ENCODE results near the gene MYO1H.

MYO1H gene

DNA sequence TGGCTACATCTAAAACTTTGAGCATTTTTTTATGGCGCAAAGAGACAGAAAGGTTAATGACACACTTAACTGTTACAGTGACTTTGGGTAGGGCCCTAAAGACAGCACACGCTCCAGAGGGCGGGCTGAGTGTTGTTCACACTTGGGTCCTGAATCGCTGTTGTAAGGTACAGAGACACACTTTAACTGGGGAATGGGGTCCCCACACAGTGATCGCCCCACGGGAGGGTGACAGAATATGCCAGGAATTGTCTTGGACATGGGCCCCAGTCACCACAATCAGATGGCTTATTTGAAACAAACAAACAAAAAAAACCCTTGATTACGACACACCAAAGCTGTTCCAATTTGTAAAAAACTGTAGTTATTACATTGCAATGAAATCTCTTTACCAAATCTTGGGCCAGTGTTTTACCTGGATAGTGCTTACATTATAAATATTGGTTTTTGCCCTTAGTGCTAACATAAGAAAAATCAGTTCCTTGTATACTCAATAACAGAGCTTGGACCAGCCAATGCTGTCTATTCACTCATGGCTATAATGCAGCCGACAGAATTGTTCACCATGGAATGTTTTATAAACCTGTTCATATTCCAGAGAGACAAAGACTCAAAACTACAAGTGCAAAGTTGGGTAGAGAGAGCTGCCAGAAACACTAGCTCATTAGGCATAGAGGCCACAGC, 101.1 kb downstream of the MYO1H start:
- TF ChIP-seq, protein P1, sequence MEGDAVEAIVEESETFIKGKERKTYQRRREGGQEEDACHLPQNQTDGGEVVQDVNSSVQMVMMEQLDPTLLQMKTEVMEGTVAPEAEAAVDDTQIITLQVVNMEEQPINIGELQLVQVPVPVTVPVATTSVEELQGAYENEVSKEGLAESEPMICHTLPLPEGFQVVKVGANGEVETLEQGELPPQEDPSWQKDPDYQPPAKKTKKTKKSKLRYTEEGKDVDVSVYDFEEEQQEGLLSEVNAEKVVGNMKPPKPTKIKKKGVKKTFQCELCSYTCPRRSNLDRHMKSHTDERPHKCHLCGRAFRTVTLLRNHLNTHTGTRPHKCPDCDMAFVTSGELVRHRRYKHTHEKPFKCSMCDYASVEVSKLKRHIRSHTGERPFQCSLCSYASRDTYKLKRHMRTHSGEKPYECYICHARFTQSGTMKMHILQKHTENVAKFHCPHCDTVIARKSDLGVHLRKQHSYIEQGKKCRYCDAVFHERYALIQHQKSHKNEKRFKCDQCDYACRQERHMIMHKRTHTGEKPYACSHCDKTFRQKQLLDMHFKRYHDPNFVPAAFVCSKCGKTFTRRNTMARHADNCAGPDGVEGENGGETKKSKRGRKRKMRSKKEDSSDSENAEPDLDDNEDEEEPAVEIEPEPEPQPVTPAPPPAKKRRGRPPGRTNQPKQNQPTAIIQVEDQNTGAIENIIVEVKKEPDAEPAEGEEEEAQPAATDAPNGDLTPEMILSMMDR (conservative IDR thresholded peaks at IDR 0.05; ENCODE audit: low read depth, low read length): no peak
- H3K4me3 ChIP-seq (ENCODE audit: low read depth, low read length): no peak overlapping the region

DNA sequence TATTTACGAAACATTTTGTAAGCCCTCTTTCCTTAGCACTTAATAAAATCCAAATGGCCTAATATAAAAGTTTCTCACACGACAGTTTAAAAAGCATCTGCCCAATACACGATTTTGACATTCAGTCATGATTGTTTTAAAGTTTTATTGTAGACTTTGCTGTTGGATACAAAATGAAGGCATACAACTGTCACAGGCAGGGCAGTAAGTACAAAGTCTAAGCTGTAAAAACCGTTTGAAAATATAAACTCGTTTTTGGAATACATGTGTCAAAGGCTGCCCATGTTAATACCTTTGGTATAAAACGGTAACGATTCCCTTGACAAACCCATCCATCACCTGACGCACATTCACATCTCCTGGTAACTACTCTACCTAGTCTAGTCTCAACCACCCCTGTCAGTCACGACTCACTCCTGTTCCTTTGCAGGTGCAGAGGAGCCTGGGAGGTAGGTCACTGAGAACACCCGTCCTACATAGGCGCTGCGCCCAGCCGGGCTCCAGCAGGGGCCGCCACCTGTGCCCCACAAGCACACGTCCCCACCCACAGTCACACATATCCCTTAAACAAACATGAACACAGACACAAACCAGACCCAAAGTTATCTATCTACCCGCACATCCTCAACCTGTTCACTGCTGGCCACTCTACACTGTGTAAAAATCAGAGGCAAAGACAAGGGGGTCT, 102.3 kb downstream of the MYO1H start:
- H3K4me3 ChIP-seq (ENCODE audit: low read depth, low read length): no peak overlapping the region
- DNase-seq (ENCODE audit: low read depth): no peak
- TF ChIP-seq, protein P1 (conservative IDR thresholded peaks at IDR 0.05; ENCODE audit: low read depth, low read length): no peak

More for the DNA sequence above, 101.1 kb downstream of the MYO1H start:
- DNase-seq (ENCODE audit: low read depth): no peak

DNA sequence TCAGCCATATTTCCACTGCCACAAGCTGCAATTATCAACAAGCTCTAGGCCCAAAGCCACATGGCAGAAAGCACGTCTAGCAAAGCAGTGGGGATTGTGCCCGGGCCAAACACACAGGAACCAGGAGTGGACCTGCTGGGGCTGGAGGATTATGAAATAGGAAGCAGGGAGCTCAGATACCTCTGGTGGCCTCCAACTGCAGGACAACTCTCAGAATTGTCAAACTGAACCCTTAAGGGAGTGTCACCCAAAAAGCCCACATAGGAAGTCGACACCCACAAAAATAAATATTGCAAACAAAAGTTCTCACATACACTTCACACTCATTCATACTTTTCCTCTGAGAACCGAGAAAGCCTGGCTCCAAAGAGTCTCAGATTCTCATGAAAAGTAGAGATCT, 103.3 kb downstream of the MYO1H start:
- TF ChIP-seq, protein P1 (conservative IDR thresholded peaks at IDR 0.05; ENCODE audit: low read depth, low read length): no peak
- no peak for DNase-seq (ENCODE audit: low read depth)

DNA sequence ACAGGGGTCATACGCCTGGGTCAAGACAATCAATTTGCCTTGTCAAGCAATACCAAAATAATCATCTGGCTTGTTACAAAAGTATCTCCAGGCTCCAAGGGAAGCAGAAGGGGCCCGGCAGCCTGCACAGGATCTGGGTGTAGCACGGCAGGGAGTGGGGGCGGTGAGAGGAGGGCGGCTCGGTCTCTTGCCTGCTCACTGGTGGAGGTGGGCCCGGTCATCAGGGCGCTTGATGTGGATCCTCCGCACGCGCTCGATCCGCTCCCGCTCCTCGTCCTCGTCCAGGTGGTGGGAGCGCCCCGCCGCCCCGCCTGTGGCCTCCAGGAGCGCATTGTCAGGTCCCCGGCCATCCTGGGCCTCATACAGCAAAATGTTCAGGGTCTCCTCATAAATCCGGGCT, 103.7 kb downstream of the MYO1H start:
- no peak for DNase-seq (ENCODE audit: low read depth)
- TF ChIP-seq, protein P1 (conservative IDR thresholded peaks at IDR 0.05; ENCODE audit: low read depth, low read length): no peak
- no peak overlapping the region for H3K4me3 ChIP-seq (ENCODE audit: low read depth, low read length)

More for the DNA sequence above, 103.3 kb downstream of the MYO1H start:
- no peak overlapping the region for H3K4me3 ChIP-seq (ENCODE audit: low read depth, low read length)

DNA sequence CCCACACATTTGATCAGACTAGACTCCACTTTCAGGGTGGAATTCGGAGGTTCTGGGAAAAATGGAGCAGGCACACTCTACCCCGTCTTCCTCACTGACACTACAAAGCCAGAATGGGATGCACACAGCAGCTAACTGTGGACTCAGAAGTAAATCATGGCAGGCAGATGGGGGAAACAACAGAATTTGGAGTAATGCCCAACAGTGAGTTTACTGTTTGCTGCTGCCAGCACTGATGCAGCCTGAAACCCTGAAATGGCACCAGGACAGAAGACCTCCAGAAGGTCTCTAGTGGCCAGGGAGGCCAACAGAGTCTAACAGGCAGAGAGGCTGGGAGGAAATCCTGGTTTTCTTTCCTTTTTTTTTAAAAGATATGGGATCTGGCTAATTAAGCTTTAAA, 104.8 kb downstream of the MYO1H start:
- TF ChIP-seq, protein P1 (conservative IDR thresholded peaks at IDR 0.05; ENCODE audit: low read depth, low read length): no peak
- no peak for DNase-seq (ENCODE audit: low read depth)
- H3K4me3 ChIP-seq (ENCODE audit: low read depth, low read length): no peak overlapping the region

DNA sequence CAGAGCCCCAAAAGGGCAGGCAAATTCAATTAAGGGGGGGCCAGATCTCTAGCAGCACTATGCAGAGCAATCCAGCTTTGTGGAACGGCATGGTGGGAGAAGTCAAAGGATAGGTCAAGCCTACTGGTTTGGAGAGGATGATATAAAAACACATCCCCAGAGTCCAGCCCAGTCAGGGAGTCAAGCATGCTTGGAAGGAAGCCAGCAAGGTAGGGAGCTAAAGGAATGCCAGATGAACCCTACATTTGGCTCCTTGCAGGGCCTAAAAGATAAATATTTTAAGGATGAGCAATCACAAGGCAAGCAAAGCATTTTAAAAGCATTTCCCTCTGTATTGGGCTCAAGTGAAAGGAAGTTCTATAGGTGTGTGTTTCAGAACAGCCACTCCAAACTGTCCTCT, 108.0 kb downstream of the MYO1H start:
- TF ChIP-seq, protein P1 (conservative IDR thresholded peaks at IDR 0.05; ENCODE audit: low read depth, low read length): no peak
- DNase-seq (ENCODE audit: low read depth): peak; percentile 33

DNA sequence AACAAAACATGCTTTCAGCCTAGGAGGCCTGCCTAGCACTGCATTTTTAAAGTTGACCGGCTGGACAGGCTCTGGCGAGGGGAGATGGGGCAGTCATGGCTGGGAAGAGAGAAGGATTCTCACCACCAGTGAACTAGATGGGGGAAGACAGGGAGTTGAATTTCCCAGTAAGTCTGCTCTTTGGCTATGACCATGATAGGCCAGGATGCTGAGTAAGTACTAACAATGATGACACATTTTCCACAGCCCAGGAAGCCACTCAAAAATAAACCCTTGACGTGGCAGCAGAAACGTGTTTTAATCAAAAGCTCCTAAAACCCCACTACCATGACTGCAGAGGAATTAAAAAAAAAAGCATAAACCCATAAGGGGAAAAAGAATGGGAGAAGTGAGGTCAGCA, 110.4 kb downstream of the MYO1H start:
- TF ChIP-seq, protein P1 (conservative IDR thresholded peaks at IDR 0.05; ENCODE audit: low read depth, low read length): no peak
- no peak overlapping the region for H3K4me3 ChIP-seq (ENCODE audit: low read depth, low read length)
- peak; percentile 82 for DNase-seq (ENCODE audit: low read depth)

More for the DNA sequence above, 108.0 kb downstream of the MYO1H start:
- no peak overlapping the region for H3K4me3 ChIP-seq (ENCODE audit: low read depth, low read length)
